HG03469 (cell line): ENCODE measurements around the gene CNKSR3.
"Not testable (repeated sequence)": the region's sequence is repeated elsewhere in the genome, so short reads cannot be mapped to it uniquely, and the experiment has no call there.

ENCODE experiments used
- ATAC-seq: cut with Tn5 transposase; IDR thresholded peaks from one replicate; pipeline ENCODE4 v1.9.1; 2021; ENCODE audit warnings: mild to moderate bottlenecking, moderate library complexity, moderate number of reproducible peaks; ENCODE audit not compliant: unreplicated experiment

The CNKSR3 gene

DNA sequence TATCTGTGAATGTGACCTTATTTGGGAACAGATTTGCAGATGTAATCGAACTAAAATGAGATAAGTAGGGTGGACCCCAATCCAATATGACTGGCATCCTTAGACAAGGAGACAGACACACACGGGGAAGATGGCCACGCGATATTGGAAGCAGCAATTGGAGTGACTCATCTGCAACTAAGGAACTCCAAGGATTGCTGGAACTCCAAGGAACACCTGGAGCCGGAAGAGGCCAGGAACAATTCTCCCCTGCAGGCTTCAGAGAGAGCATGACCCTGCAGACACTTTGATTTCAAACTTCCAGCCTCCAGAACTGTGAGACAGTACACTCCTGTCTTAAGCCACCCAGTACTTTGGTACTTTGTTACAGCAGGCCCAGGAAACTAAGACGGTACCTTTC, 19.5 kb upstream of the CNKSR3 start:
- no peak for ATAC-seq

DNA sequence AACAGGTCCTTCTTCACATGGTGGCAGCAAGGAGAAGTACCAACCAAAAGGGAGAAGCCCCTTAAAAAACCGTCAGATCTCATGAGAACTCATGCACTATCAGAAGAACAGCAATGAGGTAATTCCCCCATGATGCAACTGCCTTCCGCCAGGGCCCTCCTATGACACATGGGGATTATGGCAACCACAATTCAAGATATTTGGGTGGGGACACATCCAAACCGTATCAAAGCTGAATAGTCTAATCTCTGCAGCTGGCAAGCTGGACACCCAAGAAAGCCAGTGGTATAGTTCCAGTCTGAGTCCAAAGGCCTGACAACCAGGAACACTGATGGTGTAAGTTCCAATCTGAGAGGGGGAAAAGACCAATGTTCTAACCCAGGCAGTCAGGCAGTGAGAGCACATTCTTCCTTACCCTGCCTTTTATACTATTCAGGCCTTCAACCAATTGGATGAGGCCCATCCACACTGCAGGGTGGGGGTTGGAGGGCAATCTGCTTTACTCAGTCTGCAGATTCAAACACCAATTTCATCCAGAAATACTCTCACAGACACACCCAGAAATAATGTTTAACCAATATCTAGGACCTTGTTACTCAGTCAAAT, 17.9 kb upstream of the CNKSR3 start:
- no peak for ATAC-seq

DNA sequence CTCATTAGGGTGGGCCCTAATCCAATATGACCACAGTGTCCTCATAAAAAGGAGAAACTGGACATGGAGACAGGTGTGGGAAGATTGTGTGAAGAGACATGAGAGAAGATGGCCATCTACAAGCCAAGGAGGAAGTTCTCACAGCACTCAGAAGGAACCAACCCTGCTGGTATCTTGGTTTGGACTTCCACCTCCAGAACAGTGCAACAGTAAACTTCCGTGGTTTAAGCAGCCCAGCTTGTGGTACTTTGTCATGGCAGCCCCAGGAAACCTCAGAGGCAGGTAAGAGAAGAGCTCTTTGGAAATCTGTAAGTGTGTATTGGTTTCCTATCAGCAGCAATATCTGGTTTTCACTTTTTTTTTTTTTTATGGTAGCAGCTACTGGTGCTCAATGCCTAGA, 16.5 kb upstream of the CNKSR3 start:
- ATAC-seq, result no peak

DNA sequence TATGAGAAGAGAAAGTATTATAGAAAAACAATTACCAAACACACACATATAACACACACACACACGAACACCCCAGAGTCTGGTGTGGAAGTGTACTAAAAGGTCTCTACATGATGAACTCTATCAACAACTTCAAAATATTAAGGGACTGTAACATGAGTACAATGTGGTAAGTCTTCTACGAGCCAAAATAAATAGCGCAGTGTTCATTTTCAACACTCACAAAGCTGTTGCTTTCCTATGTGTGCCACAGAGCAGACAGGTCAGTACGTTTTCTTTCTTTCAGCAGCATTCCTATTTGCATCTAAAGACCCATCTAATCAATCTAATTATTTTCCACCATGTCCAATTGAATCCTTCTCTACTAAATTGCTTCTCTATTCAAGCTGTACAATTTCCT, 12.1 kb upstream of the CNKSR3 start:
- ATAC-seq, result no peak

DNA sequence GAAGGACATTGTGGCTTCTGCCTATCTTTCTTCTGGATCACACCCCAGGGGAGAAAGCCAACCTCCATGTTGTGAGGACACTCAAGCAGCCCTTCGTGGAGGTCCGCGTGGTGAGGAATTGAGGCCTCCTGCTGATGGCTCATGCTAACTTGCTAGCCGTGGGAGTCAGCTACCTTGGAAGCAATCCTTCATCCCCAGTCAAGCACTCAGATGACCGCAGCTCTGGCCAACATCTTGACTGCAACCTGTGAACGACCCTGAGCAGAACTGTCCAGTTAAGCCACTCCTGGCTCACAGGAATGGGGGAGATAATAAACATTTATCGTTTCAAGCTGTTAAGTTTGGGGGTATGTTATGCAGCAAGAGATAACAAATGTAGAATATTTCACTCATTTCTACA, 10.9 kb upstream of the CNKSR3 start:
- ATAC-seq, result no peak

DNA sequence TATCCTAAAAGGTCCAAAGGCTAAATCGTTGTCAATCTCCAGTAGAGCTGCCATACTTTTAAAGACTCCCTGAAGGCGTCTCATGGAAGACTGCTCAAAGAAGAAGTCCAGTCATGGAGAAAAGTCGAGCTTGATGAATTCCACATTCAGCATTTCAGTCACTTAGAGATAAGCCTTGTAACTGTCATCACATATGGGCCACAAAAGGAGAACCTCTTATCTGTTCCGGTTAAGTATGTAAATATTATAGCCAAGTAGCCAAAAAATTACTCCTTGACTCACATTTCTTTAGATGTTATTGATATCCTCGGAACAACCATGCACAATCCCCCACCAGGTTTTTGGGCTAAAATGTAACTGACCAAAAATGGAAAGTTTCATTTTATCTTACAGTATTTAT, 9.8 kb upstream of the CNKSR3 start:
- ATAC-seq, result no peak

DNA sequence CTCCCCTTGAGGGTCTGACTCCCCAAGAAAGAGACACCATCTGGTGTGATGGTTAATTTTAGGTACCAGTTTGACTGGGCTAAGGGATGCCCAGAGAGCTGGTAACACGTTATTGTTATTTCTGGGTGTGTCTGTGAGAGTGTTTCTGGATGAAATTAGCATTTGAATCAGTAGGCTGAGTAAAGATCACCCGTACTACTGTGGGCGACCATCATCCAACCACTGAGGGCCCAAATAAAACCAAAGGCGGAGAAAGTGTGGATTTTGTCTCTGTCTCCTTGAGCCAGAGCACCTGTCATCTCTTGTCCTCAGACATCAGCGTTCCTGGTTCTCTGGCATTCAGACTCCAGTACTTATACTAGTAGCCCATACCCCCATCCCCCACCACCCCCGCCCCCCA, 7.9 kb upstream of the CNKSR3 start:
- ATAC-seq, result no peak

DNA sequence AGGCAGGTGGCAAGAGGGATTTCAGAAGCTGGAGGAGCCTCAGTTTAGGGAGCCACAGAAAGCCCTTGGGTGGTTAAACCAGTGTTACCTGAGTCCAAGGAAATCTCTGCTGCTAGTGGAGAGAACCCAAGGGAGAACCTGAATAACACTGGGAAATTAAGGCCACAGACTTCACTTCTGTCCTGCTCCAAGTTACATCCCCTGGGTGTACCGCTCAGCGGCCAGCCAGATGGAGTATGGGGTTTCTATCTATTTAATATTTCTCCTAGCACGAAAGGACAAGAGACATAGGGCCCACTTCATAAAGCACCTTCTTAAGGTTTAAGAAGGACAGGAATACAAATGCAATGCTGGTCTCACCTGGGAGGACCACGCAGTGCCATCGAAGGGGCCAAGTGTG, 5.8 kb upstream of the CNKSR3 start:
- no peak for ATAC-seq

DNA sequence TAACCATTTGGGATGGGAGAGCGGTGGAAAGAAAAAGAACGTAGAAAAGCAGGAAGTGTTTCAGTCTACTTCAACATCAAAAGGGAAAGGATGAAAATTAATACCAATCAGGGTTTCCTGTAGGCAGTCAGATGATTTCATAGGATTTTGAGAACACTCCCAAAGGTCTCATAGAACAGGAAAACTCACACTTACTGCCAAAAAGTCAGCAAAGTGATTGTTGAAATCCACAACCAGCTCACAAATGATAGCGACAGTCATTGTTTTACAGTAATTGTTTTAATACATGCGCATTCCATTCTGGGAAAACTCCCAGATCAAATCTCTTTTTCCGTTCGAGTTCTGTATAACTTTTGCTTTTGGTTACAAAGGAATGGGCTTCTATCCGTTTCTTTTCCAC, 5.3 kb upstream of the CNKSR3 start:
- no peak for ATAC-seq

DNA sequence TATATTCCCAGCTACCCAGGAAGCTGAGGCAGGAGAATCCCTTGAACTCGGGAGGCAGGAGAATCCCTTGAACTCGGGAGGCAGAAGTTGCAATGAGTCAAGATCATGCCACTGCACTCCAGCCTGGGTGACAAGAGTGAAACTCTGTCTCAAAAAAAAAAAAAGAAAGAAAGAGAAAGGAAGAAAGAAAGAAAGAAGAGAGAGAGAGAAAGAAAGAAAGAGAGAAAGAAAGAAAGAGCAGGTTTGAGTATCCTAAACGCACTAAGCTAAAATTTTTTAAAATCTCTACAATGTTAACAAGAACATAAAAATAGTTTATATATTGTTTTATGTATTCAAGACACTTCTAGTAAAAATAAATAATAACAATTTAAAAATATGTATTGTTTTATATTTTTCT, 4.6 kb upstream of the CNKSR3 start:
- not testable (repeated sequence) for ATAC-seq

DNA sequence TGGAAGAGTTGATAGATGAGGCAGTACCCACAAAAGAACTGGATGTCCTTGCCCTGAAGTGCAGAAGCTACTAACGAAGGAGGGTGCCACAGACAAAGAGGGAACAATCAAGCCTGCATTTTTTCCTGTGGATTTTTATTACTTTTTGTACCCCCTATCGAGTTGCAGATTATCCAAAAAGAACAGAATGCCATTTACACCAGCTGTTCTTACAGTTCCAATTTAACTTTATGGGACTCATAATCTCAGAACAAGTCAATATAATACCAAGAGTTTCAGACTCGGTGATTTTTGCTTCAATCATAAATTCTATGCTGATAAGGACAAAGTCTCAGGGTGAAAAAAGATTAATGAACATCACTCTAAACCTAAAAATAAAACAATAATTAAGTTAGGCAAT, 4.0 kb upstream of the CNKSR3 start:
- ATAC-seq, result no peak

DNA sequence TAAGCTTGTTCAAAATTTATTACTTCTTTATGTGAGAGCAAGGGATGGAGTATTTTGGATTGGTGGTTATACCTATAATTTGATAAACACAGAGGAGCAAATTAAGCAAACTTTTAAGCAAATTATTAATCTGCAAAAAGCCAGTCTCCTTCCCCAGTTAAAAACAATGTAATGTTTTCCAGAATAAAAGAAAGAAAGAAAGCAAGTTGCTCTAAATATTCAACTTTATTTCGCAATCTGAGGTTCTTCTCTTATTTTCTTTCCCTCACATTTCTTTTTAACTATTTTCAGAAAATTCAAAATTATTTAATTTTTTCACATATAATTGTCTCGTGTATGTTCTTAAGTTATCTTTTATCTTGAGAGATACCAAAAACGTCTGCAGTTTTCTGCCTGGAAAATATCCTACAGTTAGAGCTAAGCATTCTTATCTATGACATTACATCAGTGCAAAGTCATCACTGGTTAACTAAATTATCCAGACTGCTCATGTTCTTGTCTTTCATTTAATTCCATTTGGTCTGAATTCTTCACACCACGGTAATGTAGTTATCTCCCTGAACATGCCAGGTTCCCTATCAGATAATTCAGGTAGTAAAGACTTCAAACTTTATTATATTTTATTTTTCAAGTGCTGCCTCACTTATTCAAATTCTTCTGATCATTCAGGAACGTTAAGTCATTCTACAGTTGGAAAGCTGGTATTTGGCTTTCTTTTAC, 3.3 kb upstream of the CNKSR3 start:
- ATAC-seq, result no peak

DNA sequence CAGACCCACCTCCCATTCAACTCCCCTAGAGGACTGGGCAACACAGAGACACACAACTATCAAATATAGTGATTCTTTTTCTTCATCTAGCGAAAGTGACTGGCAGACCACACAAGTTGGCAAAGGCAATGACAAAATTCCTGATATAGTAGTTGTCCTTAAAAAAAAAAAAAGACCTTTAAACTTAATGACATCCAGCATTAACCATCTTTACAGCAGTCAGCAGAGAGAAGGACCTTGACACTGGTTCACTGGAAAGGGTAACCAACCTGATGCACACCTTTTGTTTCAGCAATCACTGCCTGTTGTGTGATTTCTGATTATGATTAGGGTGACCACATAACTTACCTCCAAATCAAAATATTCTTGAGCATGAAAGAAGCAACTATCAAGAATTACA, 1.7 kb upstream of the CNKSR3 start:
- ATAC-seq, result no peak

DNA sequence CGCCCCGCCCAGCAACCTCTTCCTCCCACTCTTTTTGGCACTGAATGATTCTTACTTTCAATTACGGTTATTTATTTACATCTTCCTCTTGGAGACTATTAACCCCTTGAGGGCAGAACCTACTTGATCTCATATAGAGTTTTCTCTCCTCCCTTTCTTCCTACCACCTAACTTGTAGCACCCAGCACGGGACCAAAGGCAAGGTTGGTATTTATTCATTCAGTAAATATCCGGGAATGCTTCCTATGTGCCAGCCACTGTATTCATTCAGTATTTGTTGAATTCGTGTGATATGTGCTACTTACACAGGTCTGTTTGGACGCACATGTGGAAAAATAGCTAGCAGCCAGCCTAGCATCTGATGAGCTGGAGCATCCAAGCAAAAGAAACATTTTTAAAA, 1.3 kb upstream of the CNKSR3 start:
- no peak for ATAC-seq

DNA sequence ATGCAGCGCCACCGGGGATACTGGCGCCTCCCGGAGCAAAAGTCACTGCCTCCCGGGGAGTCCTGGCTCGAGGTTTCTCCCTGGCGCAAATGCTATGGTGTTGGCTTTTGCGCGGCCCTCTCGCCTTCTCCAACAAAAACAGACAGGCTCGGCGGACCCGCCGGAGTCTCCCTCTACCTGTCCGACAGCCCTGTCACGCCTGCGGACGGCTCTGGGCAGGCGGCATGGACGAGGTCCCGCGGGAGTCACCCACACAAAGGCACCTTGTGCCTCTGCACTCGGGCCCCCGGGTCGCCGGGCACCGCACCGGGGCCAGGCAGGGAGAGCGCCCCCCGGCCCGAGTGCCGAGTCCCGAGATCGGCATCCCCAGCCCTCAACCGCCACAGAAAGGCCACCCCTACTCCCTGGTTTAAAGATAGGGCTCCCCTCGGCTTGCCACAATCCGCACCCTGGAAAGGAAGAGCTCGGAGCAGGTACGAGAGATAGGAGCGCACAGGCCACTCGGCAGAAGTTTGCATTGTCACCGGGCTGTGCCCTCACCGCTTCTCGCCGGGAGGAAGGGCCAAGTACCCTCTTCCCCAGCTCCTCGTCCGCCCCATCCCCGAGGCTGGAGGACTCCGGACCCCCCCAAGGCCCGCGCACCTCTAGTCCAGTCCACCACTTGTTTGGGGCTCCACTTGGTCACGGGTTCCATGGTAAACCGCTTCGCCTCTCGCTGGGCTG, 903 bp downstream of the CNKSR3 start:
- no peak for ATAC-seq

DNA sequence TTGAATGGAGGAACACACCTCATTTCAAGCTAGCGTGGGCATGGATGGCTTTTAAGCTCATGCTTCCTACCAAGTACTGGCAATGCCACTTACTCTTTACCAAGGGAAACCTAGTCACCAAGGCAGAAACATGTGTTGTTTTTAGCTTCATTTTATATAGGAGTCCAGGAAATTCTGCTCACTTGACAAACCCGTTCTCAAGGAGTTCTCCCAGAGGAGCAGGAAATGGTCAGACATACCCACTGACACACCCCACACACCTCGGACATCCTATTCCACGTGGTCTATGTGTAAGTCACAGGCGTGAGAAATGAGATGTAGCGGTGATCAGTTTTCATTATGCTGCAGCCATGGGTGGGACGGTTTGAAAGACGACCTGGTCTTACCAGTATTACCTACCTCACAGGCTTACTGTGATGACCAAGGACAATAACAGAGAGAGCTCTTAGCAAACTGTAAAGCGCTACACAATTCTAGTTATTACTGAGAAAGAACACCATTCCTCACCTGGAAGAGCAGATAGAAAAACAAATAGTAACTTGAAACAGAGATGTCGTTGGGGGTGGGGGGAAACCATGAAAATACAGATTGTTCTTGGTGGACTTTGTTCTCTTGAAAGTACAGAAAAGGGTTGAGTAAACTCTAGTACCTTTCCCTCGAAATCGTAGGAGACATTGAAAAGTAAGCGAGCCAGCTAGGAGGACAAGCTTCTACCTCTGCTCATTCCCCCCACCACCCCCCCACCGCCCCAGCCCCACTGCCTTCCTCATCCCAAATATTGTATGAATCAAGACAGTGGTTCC, 1.7 kb downstream of the CNKSR3 start:
- ATAC-seq, result no peak

DNA sequence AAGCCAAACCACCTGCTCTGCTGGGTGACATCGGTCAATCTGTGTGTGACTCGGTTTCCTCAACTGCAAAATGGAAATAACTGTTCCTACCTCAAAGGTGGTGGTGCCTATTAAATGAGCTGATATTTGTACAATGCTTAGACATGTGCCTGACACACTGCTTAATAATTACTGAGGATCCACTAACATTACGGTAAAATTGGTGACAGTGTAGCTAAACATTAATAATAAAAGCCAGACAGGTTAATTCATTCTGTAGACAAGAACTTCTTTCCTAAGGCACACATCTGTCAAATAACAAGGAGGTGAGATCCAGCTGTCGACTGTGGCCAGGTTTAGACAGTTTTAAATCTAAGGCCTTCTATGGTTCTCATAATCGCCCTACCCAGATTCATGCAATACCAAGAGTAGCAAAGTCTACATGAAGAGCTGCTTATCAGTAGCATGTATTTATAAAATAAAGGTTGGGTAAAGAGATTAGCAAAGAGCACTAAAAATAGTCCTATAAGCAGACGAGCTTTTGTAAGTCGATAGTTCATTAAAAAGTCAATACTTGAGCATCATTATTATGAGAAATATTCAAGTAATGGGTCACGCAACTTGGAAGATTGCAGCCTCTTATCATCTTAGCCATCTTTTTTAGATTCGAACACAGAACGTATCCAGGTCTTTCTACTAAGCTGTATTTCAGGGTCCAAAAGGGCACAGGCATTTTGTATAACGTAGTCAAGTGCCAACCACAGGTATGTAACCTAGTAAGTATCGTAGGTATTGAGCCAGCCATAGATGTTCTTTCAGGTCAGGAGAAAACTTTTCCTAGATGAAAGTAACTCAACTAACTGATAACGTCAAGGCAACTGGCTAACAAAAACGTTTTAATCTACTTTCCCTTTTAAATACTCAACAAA, 3.2 kb downstream of the CNKSR3 start:
- no peak for ATAC-seq

DNA sequence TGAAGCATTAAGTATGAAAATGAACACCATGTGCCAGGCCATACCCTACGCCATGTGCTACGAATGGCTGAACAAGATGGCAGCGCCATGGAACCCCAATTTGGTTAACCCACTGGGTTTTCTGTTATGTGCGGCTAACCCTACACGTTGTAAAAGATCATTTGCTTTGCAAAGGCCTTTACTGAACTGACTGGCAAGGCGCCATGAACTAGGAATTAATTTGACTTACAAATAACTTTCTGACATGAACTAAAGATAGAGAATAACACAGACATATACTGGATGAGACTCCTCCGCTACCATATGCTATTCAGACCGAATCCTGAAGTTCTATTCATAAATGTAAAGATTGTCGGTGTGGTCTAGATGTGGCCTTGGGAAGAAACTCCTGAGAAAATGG, 3.9 kb downstream of the CNKSR3 start:
- ATAC-seq, result no peak

DNA sequence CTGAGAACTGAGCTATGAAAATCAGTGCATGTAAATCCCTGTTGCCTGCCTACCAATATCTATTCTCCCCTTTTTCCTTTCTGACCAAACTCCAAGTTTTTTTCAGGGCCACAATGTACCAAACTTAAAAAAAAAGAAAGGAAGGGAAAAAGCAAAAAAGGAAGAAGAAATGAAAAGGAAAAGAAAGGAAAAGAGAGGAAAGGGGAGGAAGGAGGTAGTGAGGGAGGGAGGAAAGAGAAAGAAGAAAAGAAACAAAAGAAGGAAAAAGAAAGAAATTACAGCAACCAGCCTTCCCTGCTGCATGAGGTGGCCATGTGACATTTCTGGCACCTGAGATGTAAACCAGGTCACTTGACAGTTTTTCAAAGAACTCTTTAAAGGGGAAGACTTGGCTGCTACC, 4.4 kb downstream of the CNKSR3 start:
- ATAC-seq, result no peak

DNA sequence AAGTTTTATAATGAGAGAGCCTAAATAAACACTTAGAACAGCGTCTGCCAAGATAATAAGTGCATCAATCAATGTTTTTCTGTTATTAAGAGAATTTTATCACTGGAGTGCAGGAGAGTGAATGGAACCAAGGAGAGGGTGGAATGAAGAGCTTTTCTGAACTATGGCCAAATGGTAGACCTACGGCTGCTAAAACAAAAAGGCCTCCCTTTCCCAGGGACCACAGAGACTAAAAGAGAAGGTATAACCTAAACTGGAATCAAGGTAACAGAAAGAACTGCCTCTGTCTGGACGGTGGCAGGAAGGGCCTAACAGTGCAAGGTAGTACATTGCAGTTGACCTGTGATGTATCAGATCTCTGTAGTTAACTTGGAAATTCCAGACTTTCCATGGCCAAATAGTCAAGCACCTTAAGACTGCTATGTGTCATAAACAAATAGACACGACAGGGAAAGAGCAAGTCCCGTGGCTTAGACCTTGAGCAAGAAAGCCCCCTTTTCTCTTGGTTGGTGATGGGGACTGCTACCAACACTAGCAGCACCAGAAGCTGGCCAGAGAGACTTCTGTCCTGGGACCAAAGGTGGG, 5.5 kb downstream of the CNKSR3 start:
- ATAC-seq, result no peak
